ENCODE data around the gene GPC3.

- TF ChIP-seq ZNF274 (IDR thresholded peaks at IDR 0.05; ENCODE audit: low read depth, low read length) (no peak), YY1 (IDR thresholded peaks at IDR 0.05; ENCODE audit: insufficient read depth, insufficient read length) (no peak), SUZ12 (IDR thresholded peaks at IDR 0.05; ENCODE audit: extremely low read depth, insufficient read depth, insufficient read length) (no peak)
Observed at GRCh38 chrX:133948895-133949294, 36.5 kb downstream of the GPC3 start.
